ENCODE measurements around the gene ALOX12. TPM values are rescaled to one million over a fixed set of nuclear protein-coding genes. Genes with fewer than 3 reads are reported as not detected.

The ALOX12 gene
- total RNA-seq, 1 donor from 2014 or later: 0.21 TPM

- peak overlapping the region; percentile 21 for H3K27ac Mint-ChIP-seq
- Histone ChIP-seq H3K4me1 (peaks cover 14% of the 10 kb centered on the region), H3F3A (ENCODE audit: low read depth) (peaks cover 51% of the 10 kb centered on the region), H3K27me3 (peaks cover 34% of the 10 kb centered on the region), H3K4me2 (no peak overlapping the region), H3K36me3 (no peaks in the 10 kb centered on the region), H2AFZ (replicated peaks) (no peak overlapping the region), H3K9me3 (ENCODE audit: low read depth) (no peaks in the 10 kb centered on the region), H3K79me2 (ENCODE audit: low read depth) (peaks cover 8% of the 10 kb centered on the region), H4K20me1 (ENCODE audit: low read depth) (no peaks in the 10 kb centered on the region), H3K9ac (no peak overlapping the region), H3K4me3 (no peak overlapping the region), H3K27ac (no peak overlapping the region)
- TF ChIP-seq EZH2 (IDR thresholded peaks at IDR 0.05) (no peak), CTCF (IDR thresholded peaks at IDR 0.05) (no peak), EZH2phosphoT487 (IDR thresholded peaks at IDR 0.05) (no peak)
- peaks cover 2% of the 10 kb centered on the region for H3K36me3 Mint-ChIP-seq
- no peak overlapping the region for H3K4me3 Mint-ChIP-seq
- no peak for DNase-seq (ENCODE audit: low spot score)
- peaks cover 2% of the 10 kb centered on the region for H3K9me3 Mint-ChIP-seq
- peaks cover 73% of the 10 kb centered on the region for H3K4me1 Mint-ChIP-seq
- H3K27me3 Mint-ChIP-seq (ENCODE audit: insufficient read depth, low read depth): peaks cover 18% of the 10 kb centered on the region
Measured at GRCh38 chr17:7018331-7018964, 22.6 kb downstream of the ALOX12 start.

GRCh38 chr17:7019367-7019766, 23.5 kb downstream of the ALOX12 start:
- H3K9ac ChIP-seq: no peak overlapping the region
- no peaks in the 10 kb centered on the region for H3K36me3 ChIP-seq
- peaks cover 43% of the 10 kb centered on the region for H3K27me3 ChIP-seq
- Mint-ChIP-seq H3K9me3 (peaks cover 2% of the 10 kb centered on the region), H3K27me3 (ENCODE audit: insufficient read depth, low read depth) (peaks cover 26% of the 10 kb centered on the region), H3K4me1 (peaks cover 63% of the 10 kb centered on the region), H3K27ac (no peak overlapping the region), H3K36me3 (peaks cover 2% of the 10 kb centered on the region), H3K4me3 (peak overlapping the region; percentile 27)
- H3K4me2 ChIP-seq: peak overlapping the region; percentile 65
- H3K4me3 ChIP-seq: no peak overlapping the region
- no peaks in the 10 kb centered on the region for H4K20me1 ChIP-seq (ENCODE audit: low read depth)
- H3K9me3 ChIP-seq (ENCODE audit: low read depth): no peaks in the 10 kb centered on the region
- no peak for DNase-seq (ENCODE audit: low spot score)
- H3F3A ChIP-seq (ENCODE audit: low read depth): peaks cover 43% of the 10 kb centered on the region
- H2AFZ ChIP-seq (replicated peaks): peak overlapping the region; percentile 35
- no peaks in the 10 kb centered on the region for H3K79me2 ChIP-seq (ENCODE audit: low read depth)
- TF ChIP-seq EZH2phosphoT487 (IDR thresholded peaks at IDR 0.05): no peak
- no peak for TF ChIP-seq EZH2 (IDR thresholded peaks at IDR 0.05)
- TF ChIP-seq CTCF (IDR thresholded peaks at IDR 0.05): no peak
- H3K4me1 ChIP-seq: peaks cover 6% of the 10 kb centered on the region
- H3K27ac ChIP-seq: no peak overlapping the region

- peaks cover 2% of the 10 kb centered on the region for H3K9me3 Mint-ChIP-seq
- H3K27ac Mint-ChIP-seq: peak overlapping the region; percentile 81
- peak overlapping the region; percentile 27 for H3K4me3 Mint-ChIP-seq
- Histone ChIP-seq H3K4me2 (peak overlapping the region; percentile 65), H3K36me3 (no peaks in the 10 kb centered on the region), H3K27me3 (peaks cover 43% of the 10 kb centered on the region), H3K9ac (no peak overlapping the region), H2AFZ (replicated peaks) (peak overlapping the region; percentile 35), H3K9me3 (ENCODE audit: low read depth) (no peaks in the 10 kb centered on the region), H3K79me2 (ENCODE audit: low read depth) (no peaks in the 10 kb centered on the region), H3K4me3 (peak overlapping the region; percentile 10), H4K20me1 (ENCODE audit: low read depth) (no peaks in the 10 kb centered on the region), H3F3A (ENCODE audit: low read depth) (peaks cover 38% of the 10 kb centered on the region), H3K27ac (no peak overlapping the region), H3K4me1 (peaks cover 6% of the 10 kb centered on the region)
- peak; percentile 69 for DNase-seq (ENCODE audit: low spot score)
- peaks cover 33% of the 10 kb centered on the region for H3K27me3 Mint-ChIP-seq (ENCODE audit: insufficient read depth, low read depth)
- TF ChIP-seq CTCF (IDR thresholded peaks at IDR 0.05) (no peak), EZH2 (IDR thresholded peaks at IDR 0.05) (no peak), EZH2phosphoT487 (IDR thresholded peaks at IDR 0.05) (no peak)
- H3K4me1 Mint-ChIP-seq: peaks cover 61% of the 10 kb centered on the region
- H3K36me3 Mint-ChIP-seq: peaks cover 2% of the 10 kb centered on the region
Measured at GRCh38 chr17:7019839-7020519, 24.1 kb downstream of the ALOX12 start.
